ENCODE measurements around the gene DENND1A.

DNA sequence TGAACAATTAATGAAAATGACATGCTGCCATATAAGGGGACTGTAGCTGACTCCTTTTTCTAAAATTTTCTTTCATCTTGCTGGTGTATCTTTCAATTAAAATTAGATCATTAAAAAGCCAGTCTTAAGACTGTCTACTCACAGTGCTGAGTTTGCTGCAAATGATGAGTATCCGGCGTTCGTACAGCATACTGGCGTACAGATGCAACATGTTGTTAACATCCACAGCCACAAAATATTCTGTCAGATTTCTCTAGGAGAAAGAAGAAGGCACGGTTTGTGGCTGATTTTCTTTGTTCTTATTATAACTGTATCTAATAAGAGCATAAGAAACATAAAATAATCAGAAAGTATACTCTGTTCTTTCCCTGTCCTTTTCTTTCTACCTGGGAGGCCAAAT is 278.1 kb downstream of the DENND1A start:
- TF ChIP-seq POLR2A (IDR thresholded peaks at IDR 0.05): no peak
- TF ChIP-seq, protein P1, sequence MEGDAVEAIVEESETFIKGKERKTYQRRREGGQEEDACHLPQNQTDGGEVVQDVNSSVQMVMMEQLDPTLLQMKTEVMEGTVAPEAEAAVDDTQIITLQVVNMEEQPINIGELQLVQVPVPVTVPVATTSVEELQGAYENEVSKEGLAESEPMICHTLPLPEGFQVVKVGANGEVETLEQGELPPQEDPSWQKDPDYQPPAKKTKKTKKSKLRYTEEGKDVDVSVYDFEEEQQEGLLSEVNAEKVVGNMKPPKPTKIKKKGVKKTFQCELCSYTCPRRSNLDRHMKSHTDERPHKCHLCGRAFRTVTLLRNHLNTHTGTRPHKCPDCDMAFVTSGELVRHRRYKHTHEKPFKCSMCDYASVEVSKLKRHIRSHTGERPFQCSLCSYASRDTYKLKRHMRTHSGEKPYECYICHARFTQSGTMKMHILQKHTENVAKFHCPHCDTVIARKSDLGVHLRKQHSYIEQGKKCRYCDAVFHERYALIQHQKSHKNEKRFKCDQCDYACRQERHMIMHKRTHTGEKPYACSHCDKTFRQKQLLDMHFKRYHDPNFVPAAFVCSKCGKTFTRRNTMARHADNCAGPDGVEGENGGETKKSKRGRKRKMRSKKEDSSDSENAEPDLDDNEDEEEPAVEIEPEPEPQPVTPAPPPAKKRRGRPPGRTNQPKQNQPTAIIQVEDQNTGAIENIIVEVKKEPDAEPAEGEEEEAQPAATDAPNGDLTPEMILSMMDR (IDR thresholded peaks at IDR 0.05): no peak
